GM12878 (cell line): ENCODE results near the gene TGM2. TPM values are rescaled to one million over a fixed set of nuclear protein-coding genes. Genes with fewer than 3 reads are reported as not detected.

ENCODE experiments used
- ATAC-seq: fragments of 200-7000 bp; cut with Tn5 transposase; 3 replicates; pipeline ENCODE4 v1.9.1; 2020; ENCODE audit warnings: mild to moderate bottlenecking, moderate library complexity
- BruUV-seq: library from RNA; stranded (reverse); fragments of 400-500 nt; replicated peaks from 2 replicates; lab custom pipeline; 2021; lab: Mats Ljungman, UMichigan
- CTCF ChIA-PET: fragments of 300-600 bp; sonication (Branson Sonifier 250); formaldehyde crosslinking; extraction: SDS; loops from one replicate; lab custom pipeline; 2021; ENCODE audit warnings: inconsistent platforms; lab: Yijun Ruan, JAX
- POLR2A ChIA-PET: fragments of 350-600 bp; formaldehyde crosslinking; extraction: SDS; loops from one replicate; lab custom pipeline; 2021; ENCODE audit warnings: inconsistent platforms; lab: Charles Lee
- RAD21 ChIA-PET: fragments of 300-600 bp; sonication (Branson Sonifier 250); formaldehyde crosslinking; loops from one replicate; lab custom pipeline; 2023; ENCODE audit warnings: antibody characterized with exemption; ENCODE audit not compliant: unreplicated experiment; lab: Charles Lee
- SMC1A ChIA-PET: fragments of 300-600 bp; sonication (Branson Sonifier 250); formaldehyde crosslinking; loops from one replicate; lab custom pipeline; 2023; ENCODE audit not compliant: unreplicated experiment, uncharacterized antibody; lab: Charles Lee
- DNase-seq: peaks from one replicate; pipeline ENCODE4 v3.0.0-alpha.2; 2011; ENCODE audit warnings: low read depth, low spot score
- FAIRE-seq: peaks from 3 replicates; lab custom pipeline; 2011; peaks lifted over from hg19 to GRCh38; lab: Jason Lieb, UNC
- H2AFZ ChIP-seq: 2 replicates; pipeline ENCODE4 v1.6.0; 2011; ENCODE audit warnings: low read depth, low read length, control low read depth; ENCODE audit not compliant: control insufficient read depth
- H3K27ac ChIP-seq: 2 replicates; pipeline ENCODE4 v1.5.1; 2011; ENCODE audit warnings: control low read depth; ENCODE audit not compliant: control insufficient read depth, insufficient read depth
- H3K27me3 ChIP-seq, 2 experiments: replicated peaks in 1 of 2; 2 replicates each; pipeline versions ENCODE4 v1.6.0 to v1.6.1; 2011; ENCODE audit warnings: low read length in 1 of 2; ENCODE audit not compliant: control insufficient read depth in 2 of 2, insufficient read depth in 2 of 2
- H3K36me3 ChIP-seq, 2 experiments: 2 replicates each; pipeline ENCODE4 v1.5.1; 2011; ENCODE audit warnings: low read length in 1 of 2; ENCODE audit not compliant: control insufficient read depth in 2 of 2, insufficient read depth in 2 of 2
- H3K4me1 ChIP-seq: 2 replicates; pipeline ENCODE4 v1.6.1; 2011; ENCODE audit warnings: mild to moderate bottlenecking, low read length, moderate library complexity, mixed read lengths; ENCODE audit not compliant: control insufficient read depth, insufficient read depth
- H3K4me2 ChIP-seq: 2 replicates; pipeline ENCODE4 v1.6.0; 2011; ENCODE audit warnings: control low read depth; ENCODE audit not compliant: control insufficient read depth, insufficient read depth
- H3K4me3 ChIP-seq: fragments of 200-600 bp; sonication (generic); 2 replicates; pipeline ENCODE4 v1.5.1; 2016
- H3K79me2 ChIP-seq: 2 replicates; pipeline ENCODE4 v1.6.0; 2011; ENCODE audit warnings: low read length; ENCODE audit not compliant: control insufficient read depth, insufficient read depth
- H3K9ac ChIP-seq: 2 replicates; pipeline ENCODE4 v1.8.0; 2011; ENCODE audit warnings: low read length, control low read depth, mixed read lengths; ENCODE audit not compliant: control insufficient read depth, insufficient read depth
- H3K9me3 ChIP-seq: replicated peaks from 3 replicates; pipeline ENCODE4 v1.5.1; 2011; ENCODE audit warnings: mild to moderate bottlenecking, low read length; ENCODE audit not compliant: control insufficient read depth, insufficient read depth
- H4K20me1 ChIP-seq: 2 replicates; pipeline ENCODE4 v1.6.0; 2011; ENCODE audit not compliant: control insufficient read depth, insufficient read depth
- CREB1 ChIP-seq: IDR thresholded peaks from 2 replicates; pipeline ENCODE4 v1.6.1; 2012; ENCODE audit warnings: low read depth, mild to moderate bottlenecking, inconsistent platforms
- FOXM1 ChIP-seq: IDR thresholded peaks from 2 replicates; pipeline ENCODE4 v1.6.1; 2012; ENCODE audit warnings: low read depth, mild to moderate bottlenecking, inconsistent platforms, low read length, moderate library complexity
- HDAC2 ChIP-seq: fragments of 200-600 bp; sonication (generic); IDR thresholded peaks from 2 replicates; pipeline ENCODE4 v1.6.1; 2017
- SP1 ChIP-seq: IDR thresholded peaks from one replicate; pipeline ENCODE4 v1.6.1; 2011; ENCODE audit warnings: low read depth, low read length
- WGBS: methylation state at CpG from one replicate; pipeline ENCODE4 v1.1.6; 2016; ENCODE audit warnings: low lambda C conversion rate; ENCODE audit not compliant: insufficient replicate concordance, insufficient coverage; ENCODE audit errors: missing lambda C conversion rate; 5-methylcytosine and 5-hydroxymethylcytosine counted together
- in situ Hi-C: fragments of 300-500 bp; cut with MboI; formaldehyde crosslinking; loops from 9 replicates; pipeline ENCODE4 v1.14.3; 2018; ENCODE audit warnings: mixed read lengths
- intact Hi-C: fragments of 100-400 bp; cut with micrococcal nuclease; formaldehyde crosslinking; loops from one replicate; pipeline ENCODE4 v1.14.2; 2022; ENCODE audit not compliant: unreplicated experiment
- polyA plus RNA-seq, 11 experiments: library from polyadenylated mRNA; depleted of rRNA in 4 of 11; unstranded in 6 of 11; stranded (reverse) in 5 of 11; fragments of >200 nt; fragmentation: Nextera tagmentation in 4 of 11; fragmentation: Illumina TruSeq in 1 of 11; extraction: Ambion mirVana in 4 of 11; extraction: Trizol in 1 of 11; gene quantifications; 1 replicate in 1 of 11; 2 replicates in 10 of 11; pipeline versions ENCODE4 v1.2.1 to v1.2.3, GENCODE V29; 2011 to 2016; ENCODE audit warnings: inconsistent platforms in 2 of 11, missing spikeins in 2 of 11, low read depth in 1 of 11
- small RNA-seq: library from RNA; depleted of rRNA; stranded (forward); fragments of <200 nt; gene quantifications from one replicate; pipeline ENCODE3, GENCODE V24; 2014
- total RNA-seq, 4 experiments: library from RNA; depleted of rRNA in 3 of 4; stranded (reverse); fragments of >200 nt in 3 of 4; fragmentation: Illumina TruSeq in 1 of 4; extraction: Trizol in 1 of 4; gene quantifications; 2 replicates each; pipeline versions ENCODE4 v1.2.1 to v1.2.3, GENCODE V29; 2013 to 2021

Gene TGM2
- total and polyA plus RNA-seq, 10 of the 15 experiments (the other 5 are each of a cell fraction or from before 2014, with no cell fraction given): 0.11 to 1.9 (median 0.51) TPM

DNA sequence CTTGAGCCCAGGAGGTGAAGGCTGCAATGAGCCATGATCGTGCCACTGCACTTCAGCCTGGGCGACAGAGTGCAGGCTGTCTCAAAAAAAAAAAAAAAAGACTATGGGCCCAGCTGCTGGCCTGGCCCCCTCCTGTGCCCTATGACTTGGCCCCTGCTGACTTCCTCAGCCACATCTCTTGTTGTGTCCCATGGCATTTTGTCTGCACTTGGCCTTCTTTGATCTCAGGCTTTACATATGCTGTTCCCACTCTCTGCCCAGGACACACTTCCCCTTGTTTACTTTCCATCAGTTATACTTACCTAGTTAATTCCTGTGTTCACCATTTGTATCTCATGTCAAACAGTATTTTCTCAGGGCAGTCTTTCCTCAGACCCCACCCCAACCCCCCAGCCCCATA is 87.0 kb downstream of the TGM2 start:
- intact Hi-C loops (no loop called here), in situ Hi-C loops (no loop called here)
- no TSS peak for BruUV-seq
- no peak for ATAC-seq
- WGBS: no CpG with 5 or more reads among the region's 2 CpGs
- ChIA-PET SMC1A (interaction anchor here (0.7 to 12.3 kb wide), 6 partner anchors 13 to 74 kb away, joined by 3 to 166 read pairs (median 6); no protein-coding TSS in a partner anchor), POLR2A (interaction anchor here (0.9 kb wide), 1 partner anchor 17 kb away, joined by 3 read pairs; no protein-coding TSS in a partner anchor), CTCF (interaction anchor here (1.0 to 12.1 kb wide), 5 partner anchors 10 to 144 kb away, joined by 4 to 260 read pairs (median 175); no protein-coding TSS in a partner anchor)
- Histone ChIP-seq H3K27me3 (no peaks in the 10 kb centered on the region), H3K9me3 (peaks cover 4% of the 10 kb centered on the region), H3K36me3 (peaks cover 10 to 19% of the 10 kb centered on the region in 2 experiments), H2AFZ (no peak overlapping the region), H3K4me2 (no peak overlapping the region), H3K4me3 (no peak overlapping the region), H3K4me1 (peaks cover 13% of the 10 kb centered on the region), H4K20me1 (no peaks in the 10 kb centered on the region)
- FAIRE-seq: no peak
- DNase-seq: no peak
- no peak for TF ChIP-seq HDAC2
- no peak for TF ChIP-seq CREB1
- no peak for TF ChIP-seq SP1
- no peak for TF ChIP-seq FOXM1
- TF ChIP-seq, all 136 proteins: peak for 0
- no peak overlapping the region for H3K27ac ChIP-seq
- H3K9ac ChIP-seq: no peak overlapping the region
- peaks cover 12% of the 10 kb centered on the region for H3K79me2 ChIP-seq
- RAD21 ChIA-PET: interaction anchor here (0.8 to 6.1 kb wide), 3 partner anchors 14 to 160 kb away, joined by 3 to 79 read pairs (median 3); no protein-coding TSS in a partner anchor

Small RNA genes lying within 50 kb of the gene (small RNA-seq; reads per million reads assigned to genes)
- gene RN7SL237P: not detected

Other genes with a start within 250 kb of the TGM2 start
- 24.1 and 26.9 TPM in 2 replicates for gene TTI1, start 131.8 kb downstream of the TGM2 start, total RNA-seq (2014; rRNA removed)
- 25.2 and 26.7 TPM in 2 replicates for gene TTI1, start 131.8 kb downstream of the TGM2 start, total RNA-seq (2014; rRNA removed; fragmentation: Illumina TruSeq; extraction: Trizol)
- gene TTI1, start 131.8 kb downstream of the TGM2 start, total RNA-seq (2021): 25.6 and 27.2 TPM in 2 replicates
- gene TTI1, start 131.8 kb downstream of the TGM2 start, polyA plus RNA-seq (2011; rRNA removed): 23.1 and 24.0 TPM in 2 replicates
- gene TTI1, start 131.8 kb downstream of the TGM2 start, polyA plus RNA-seq (2014; fragmentation: Illumina TruSeq; extraction: Trizol): 22.2 and 25.8 TPM in 2 replicates
- gene TTI1, start 131.8 kb downstream of the TGM2 start, polyA plus RNA-seq (2014; fragmentation: Nextera tagmentation; extraction: Ambion mirVana): 1 to 10 TPM; 5.3 to 5.5 TPM
- gene TTI1, start 131.8 kb downstream of the TGM2 start, polyA plus RNA-seq (2014; rRNA removed): 18.1 and 19.8 TPM in 2 replicates
- gene TTI1, start 131.8 kb downstream of the TGM2 start, polyA plus RNA-seq (2016; fragmentation: Nextera tagmentation; extraction: Ambion mirVana): 10 to 100 TPM; 39.8 to 44.6 TPM
- 29.7 and 33.6 TPM in 2 replicates for gene RPRD1B, start 131.5 kb downstream of the TGM2 start, total RNA-seq (2014; rRNA removed)
- 18.0 and 18.2 TPM in 2 replicates for gene RPRD1B, start 131.5 kb downstream of the TGM2 start, total RNA-seq (2014; rRNA removed; fragmentation: Illumina TruSeq; extraction: Trizol)
- 30.1 and 30.5 TPM in 2 replicates for gene RPRD1B, start 131.5 kb downstream of the TGM2 start, total RNA-seq (2021)
- gene RPRD1B, start 131.5 kb downstream of the TGM2 start, polyA plus RNA-seq (2011; rRNA removed): 37.1 and 44.4 TPM in 2 replicates
- gene RPRD1B, start 131.5 kb downstream of the TGM2 start, polyA plus RNA-seq (2014; fragmentation: Illumina TruSeq; extraction: Trizol): 40.2 and 50.9 TPM in 2 replicates
- gene RPRD1B, start 131.5 kb downstream of the TGM2 start, polyA plus RNA-seq (2014; fragmentation: Nextera tagmentation; extraction: Ambion mirVana): 10 to 100 TPM in 1 of 2 experiments, 1 to 10 TPM in 1; 5.2 to 10.7 TPM
- gene RPRD1B, start 131.5 kb downstream of the TGM2 start, polyA plus RNA-seq (2014; rRNA removed): 29.6 and 29.7 TPM in 2 replicates
- gene RPRD1B, start 131.5 kb downstream of the TGM2 start, polyA plus RNA-seq (2016; fragmentation: Nextera tagmentation; extraction: Ambion mirVana): 10 to 100 TPM; 30.3 to 30.4 TPM
- gene KIAA1755, start 95.5 kb upstream of the TGM2 start, total RNA-seq (2014; rRNA removed): not detected in 2 replicates
- not detected in 2 replicates for gene KIAA1755, start 95.5 kb upstream of the TGM2 start, total RNA-seq (2014; rRNA removed; fragmentation: Illumina TruSeq; extraction: Trizol)
- not detected in 2 replicates for gene KIAA1755, start 95.5 kb upstream of the TGM2 start, total RNA-seq (2021)
- not detected in 2 replicates for gene KIAA1755, start 95.5 kb upstream of the TGM2 start, polyA plus RNA-seq (2011; rRNA removed)
- gene KIAA1755, start 95.5 kb upstream of the TGM2 start, polyA plus RNA-seq (2014; fragmentation: Illumina TruSeq; extraction: Trizol): not detected in 2 replicates
- gene KIAA1755, start 95.5 kb upstream of the TGM2 start, polyA plus RNA-seq (2014; fragmentation: Nextera tagmentation; extraction: Ambion mirVana): not detected
- not detected in 2 replicates for gene KIAA1755, start 95.5 kb upstream of the TGM2 start, polyA plus RNA-seq (2014; rRNA removed)
- not detected for gene KIAA1755, start 95.5 kb upstream of the TGM2 start, polyA plus RNA-seq (2016; fragmentation: Nextera tagmentation; extraction: Ambion mirVana)
- gene BPI, start 138.9 kb upstream of the TGM2 start, total RNA-seq (2014; rRNA removed): not detected in 2 replicates
- gene BPI, start 138.9 kb upstream of the TGM2 start, total RNA-seq (2014; rRNA removed; fragmentation: Illumina TruSeq; extraction: Trizol): not detected in 2 replicates
- not detected in 2 replicates for gene BPI, start 138.9 kb upstream of the TGM2 start, total RNA-seq (2021)
- gene BPI, start 138.9 kb upstream of the TGM2 start, polyA plus RNA-seq (2011; rRNA removed): not detected in 2 replicates
- gene BPI, start 138.9 kb upstream of the TGM2 start, polyA plus RNA-seq (2014; fragmentation: Illumina TruSeq; extraction: Trizol): not detected in 2 replicates
- not detected for gene BPI, start 138.9 kb upstream of the TGM2 start, polyA plus RNA-seq (2014; fragmentation: Nextera tagmentation; extraction: Ambion mirVana)
- gene BPI, start 138.9 kb upstream of the TGM2 start, polyA plus RNA-seq (2014; rRNA removed): not detected in 2 replicates
- gene BPI, start 138.9 kb upstream of the TGM2 start, polyA plus RNA-seq (2016; fragmentation: Nextera tagmentation; extraction: Ambion mirVana): not detected
- not detected in 2 replicates for gene LBP, start 181.2 kb upstream of the TGM2 start, total RNA-seq (2014; rRNA removed)
- gene LBP, start 181.2 kb upstream of the TGM2 start, total RNA-seq (2014; rRNA removed; fragmentation: Illumina TruSeq; extraction: Trizol): not detected in 2 replicates
- 0.10 and 0.16 TPM in 2 replicates for gene LBP, start 181.2 kb upstream of the TGM2 start, total RNA-seq (2021)
- gene LBP, start 181.2 kb upstream of the TGM2 start, polyA plus RNA-seq (2011; rRNA removed): 0.04 TPM in 1 of 2 replicates, not detected in the other
- gene LBP, start 181.2 kb upstream of the TGM2 start, polyA plus RNA-seq (2014; fragmentation: Illumina TruSeq; extraction: Trizol): not detected in 2 replicates
- gene LBP, start 181.2 kb upstream of the TGM2 start, polyA plus RNA-seq (2014; fragmentation: Nextera tagmentation; extraction: Ambion mirVana): not detected
- gene LBP, start 181.2 kb upstream of the TGM2 start, polyA plus RNA-seq (2014; rRNA removed): not detected in 2 replicates
- gene LBP, start 181.2 kb upstream of the TGM2 start, polyA plus RNA-seq (2016; fragmentation: Nextera tagmentation; extraction: Ambion mirVana): not detected